BE2C (cell line): ENCODE results near the gene FXYD3.

ENCODE experiments used
- DNase-seq: peaks from one replicate; pipeline ENCODE4 v3.0.0-alpha.2; 2020
- H3K27me3 ChIP-seq: fragments of 250-450 bp; sonication (Bioruptor Pico); 2 replicates; pipeline ENCODE4 v1.5.1; 2020; ENCODE audit warnings: mild to moderate bottlenecking
- H3K36me3 ChIP-seq: fragments of 250-450 bp; sonication (Bioruptor Pico); 2 replicates; pipeline ENCODE4 v1.5.1; 2020; ENCODE audit warnings: mild to moderate bottlenecking
- H3K4me1 ChIP-seq: fragments of 250-450 bp; sonication (Bioruptor Pico); 2 replicates; pipeline ENCODE4 v1.5.1; 2020
- H3K4me3 ChIP-seq: 2 replicates; pipeline ENCODE4 v1.5.1; 2011; ENCODE audit warnings: low read depth, low read length
- H3K9me3 ChIP-seq: fragments of 250-450 bp; sonication (Bioruptor Pico); 2 replicates; pipeline ENCODE4 v1.5.1; 2020
- TF ChIP-seq, protein P1 (sequence below): IDR thresholded peaks from 2 replicates; pipeline ENCODE4 v1.5.1; 2012; ENCODE audit warnings: mild to moderate bottlenecking, low read depth, low read length

The FXYD3 gene

DNA sequence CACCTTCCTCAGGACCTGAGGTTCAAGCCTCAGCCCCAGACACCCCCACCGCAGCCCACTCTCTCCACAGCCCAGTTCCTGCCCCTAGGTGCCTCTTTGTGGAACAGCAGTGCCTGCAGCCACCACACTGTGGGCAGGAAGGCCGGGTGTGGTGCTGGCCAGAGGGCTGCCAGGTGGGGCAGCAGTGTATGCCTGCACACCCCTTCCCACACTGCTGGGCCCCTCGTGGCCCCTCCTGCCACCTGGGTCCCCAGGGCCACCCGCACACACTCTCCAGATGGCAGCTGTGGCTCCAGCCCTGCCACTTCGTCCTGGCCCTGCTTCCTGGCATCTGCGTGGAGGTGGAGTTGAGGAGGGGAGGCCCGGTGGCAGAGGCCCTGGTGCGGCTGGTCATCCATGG lies 39.0 kb upstream of the FXYD3 start:
- TF ChIP-seq, protein P1, sequence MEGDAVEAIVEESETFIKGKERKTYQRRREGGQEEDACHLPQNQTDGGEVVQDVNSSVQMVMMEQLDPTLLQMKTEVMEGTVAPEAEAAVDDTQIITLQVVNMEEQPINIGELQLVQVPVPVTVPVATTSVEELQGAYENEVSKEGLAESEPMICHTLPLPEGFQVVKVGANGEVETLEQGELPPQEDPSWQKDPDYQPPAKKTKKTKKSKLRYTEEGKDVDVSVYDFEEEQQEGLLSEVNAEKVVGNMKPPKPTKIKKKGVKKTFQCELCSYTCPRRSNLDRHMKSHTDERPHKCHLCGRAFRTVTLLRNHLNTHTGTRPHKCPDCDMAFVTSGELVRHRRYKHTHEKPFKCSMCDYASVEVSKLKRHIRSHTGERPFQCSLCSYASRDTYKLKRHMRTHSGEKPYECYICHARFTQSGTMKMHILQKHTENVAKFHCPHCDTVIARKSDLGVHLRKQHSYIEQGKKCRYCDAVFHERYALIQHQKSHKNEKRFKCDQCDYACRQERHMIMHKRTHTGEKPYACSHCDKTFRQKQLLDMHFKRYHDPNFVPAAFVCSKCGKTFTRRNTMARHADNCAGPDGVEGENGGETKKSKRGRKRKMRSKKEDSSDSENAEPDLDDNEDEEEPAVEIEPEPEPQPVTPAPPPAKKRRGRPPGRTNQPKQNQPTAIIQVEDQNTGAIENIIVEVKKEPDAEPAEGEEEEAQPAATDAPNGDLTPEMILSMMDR, result no peak
- no peaks in the 10 kb centered on the region for H3K27me3 ChIP-seq
- no peaks in the 10 kb centered on the region for H3K36me3 ChIP-seq
- no peaks in the 10 kb centered on the region for H3K4me1 ChIP-seq
- no peak for DNase-seq
- no peaks in the 10 kb centered on the region for H3K9me3 ChIP-seq
- H3K4me3 ChIP-seq, result no peak overlapping the region

DNA sequence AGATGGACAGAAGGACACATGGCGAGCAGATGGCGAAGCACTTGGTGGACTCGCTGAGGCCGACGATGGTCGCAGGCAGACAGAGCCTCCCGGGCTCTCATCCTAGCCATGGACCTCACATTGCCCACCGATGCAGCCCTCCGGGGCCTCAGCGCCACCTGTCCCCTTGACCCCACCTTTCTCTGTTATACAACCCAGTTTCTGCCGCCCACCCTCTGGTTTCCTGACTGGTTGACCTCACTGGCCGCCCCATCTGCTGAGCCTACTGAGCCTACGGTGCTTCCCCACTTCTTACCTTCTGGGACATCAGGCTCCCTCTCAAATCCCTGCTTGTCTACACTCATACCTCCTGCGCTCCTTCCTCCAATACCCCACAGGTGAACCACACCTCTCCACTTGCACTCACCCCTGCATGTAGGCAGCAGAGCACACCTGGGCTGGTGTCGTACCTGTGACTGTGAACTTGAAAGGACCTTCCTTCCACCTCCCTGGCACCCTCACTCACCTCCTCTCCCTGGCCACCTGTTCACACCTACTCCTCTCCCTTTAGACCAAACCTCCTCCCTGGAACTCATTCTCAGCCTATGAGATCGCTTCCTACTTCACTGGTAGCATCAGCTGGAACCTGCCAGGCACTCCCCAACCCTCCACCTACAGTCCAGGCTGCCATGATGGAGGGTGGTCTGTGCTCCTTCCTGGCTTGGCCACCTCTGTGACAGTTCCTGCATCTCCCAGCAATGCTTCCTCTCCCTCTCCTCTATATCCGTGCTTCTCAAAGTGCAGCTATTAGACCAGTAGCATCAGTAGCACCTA lies 38.0 kb upstream of the FXYD3 start:
- H3K27me3 ChIP-seq, result no peaks in the 10 kb centered on the region
- TF ChIP-seq, protein P1, result no peak
- no peak overlapping the region for H3K4me3 ChIP-seq
- DNase-seq, result no peak
- H3K4me1 ChIP-seq, result no peaks in the 10 kb centered on the region
- H3K9me3 ChIP-seq, result no peaks in the 10 kb centered on the region
- H3K36me3 ChIP-seq, result no peaks in the 10 kb centered on the region

DNA sequence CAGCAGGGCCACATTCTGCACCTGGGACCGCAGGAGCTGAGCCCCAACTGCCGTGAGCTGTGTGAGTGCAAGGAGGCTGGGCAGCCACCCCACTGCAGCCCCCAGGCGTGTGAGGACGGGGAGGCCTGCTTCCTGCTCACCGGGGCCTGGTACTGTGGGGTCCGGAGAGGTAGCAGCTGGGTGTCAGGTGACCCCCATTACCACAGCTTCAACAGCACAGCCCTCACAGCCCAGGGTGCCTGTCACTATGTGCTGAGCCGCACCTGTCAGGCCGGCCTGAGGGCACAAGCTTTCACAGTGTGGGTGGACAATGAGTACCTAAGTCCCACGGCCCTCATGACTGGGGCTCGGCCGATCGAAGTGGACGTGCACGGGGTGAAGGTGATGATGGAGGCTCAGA lies 35.8 kb upstream of the FXYD3 start:
- H3K4me1 ChIP-seq, result no peaks in the 10 kb centered on the region
- H3K4me3 ChIP-seq, result no peak overlapping the region
- DNase-seq, result no peak
- H3K36me3 ChIP-seq, result no peaks in the 10 kb centered on the region
- H3K27me3 ChIP-seq, result no peaks in the 10 kb centered on the region
- H3K9me3 ChIP-seq, result no peaks in the 10 kb centered on the region
- TF ChIP-seq, protein P1, result no peak

DNA sequence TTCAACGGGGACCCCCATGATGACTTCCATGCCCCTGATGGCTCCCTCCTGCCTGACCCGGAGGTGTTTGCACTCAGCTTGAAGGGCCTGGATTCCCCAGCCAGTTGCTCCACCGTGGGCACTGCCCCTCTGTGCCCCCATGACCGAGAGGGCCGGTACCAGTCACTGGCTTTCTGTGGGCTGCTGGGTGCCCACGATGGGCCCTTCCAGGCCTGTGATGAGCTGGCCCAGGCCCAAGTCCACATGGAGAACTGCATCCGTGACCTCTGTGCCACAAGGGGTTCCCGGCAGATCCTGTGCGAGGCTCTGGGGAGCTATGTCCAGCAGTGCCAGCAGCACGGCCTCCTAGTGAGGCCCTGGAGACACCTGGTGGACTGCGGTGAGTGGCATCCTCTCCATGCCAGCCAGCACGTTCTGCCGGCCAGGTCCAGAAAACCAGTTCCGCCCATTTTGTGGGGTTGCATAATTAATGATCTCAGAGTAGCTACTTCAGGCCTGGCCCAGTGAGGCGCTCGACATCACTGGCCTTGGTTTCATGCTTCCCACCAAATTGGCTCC lies 34.9 kb upstream of the FXYD3 start:
- no peaks in the 10 kb centered on the region for H3K9me3 ChIP-seq
- H3K4me1 ChIP-seq, result no peaks in the 10 kb centered on the region
- TF ChIP-seq, protein P1, result no peak
- no peak for DNase-seq
- H3K36me3 ChIP-seq, result no peaks in the 10 kb centered on the region
- H3K4me3 ChIP-seq, result no peak overlapping the region
- no peaks in the 10 kb centered on the region for H3K27me3 ChIP-seq

- no peak for DNase-seq
- no peaks in the 10 kb centered on the region for H3K4me1 ChIP-seq
- H3K4me3 ChIP-seq, result no peak overlapping the region
- no peaks in the 10 kb centered on the region for H3K27me3 ChIP-seq
- no peaks in the 10 kb centered on the region for H3K36me3 ChIP-seq
- TF ChIP-seq, protein P1, result no peak
- H3K9me3 ChIP-seq, result no peaks in the 10 kb centered on the region
These were observed 34.4 kb upstream of the FXYD3 start for GRCh38 chr19:35081201-35081600.
